BJ (cell line): ENCODE results near the gene TTC9. TPM values are rescaled to one million over a fixed set of nuclear protein-coding genes. Genes with fewer than 3 reads are reported as not detected.

ENCODE experiments used
- CTCF ChIA-PET: fragments of 350-600 bp; formaldehyde crosslinking; extraction: SDS; loops from one replicate; lab custom pipeline; 2021; ENCODE audit warnings: antibody characterized with exemption, inconsistent platforms; lab: Yijun Ruan, JAX
- POLR2A ChIA-PET: fragments of 300-600 bp; sonication (Branson Sonifier 250); formaldehyde crosslinking; extraction: SDS; loops from one replicate; lab custom pipeline; 2021; ENCODE audit warnings: antibody characterized with exemption; lab: Charles Lee
- DNase-seq: peaks from one replicate; pipeline ENCODE4 v3.0.0-alpha.2; 2011; ENCODE audit warnings: low read depth
- H3K27me3 ChIP-seq: 2 replicates; pipeline ENCODE4 v1.6.0; 2011; ENCODE audit warnings: low read length; ENCODE audit not compliant: control insufficient read depth, insufficient read depth
- H3K36me3 ChIP-seq: 2 replicates; pipeline ENCODE4 v1.5.1; 2011; ENCODE audit warnings: low read length; ENCODE audit not compliant: control insufficient read depth, insufficient read depth
- H3K4me3 ChIP-seq: 2 replicates; pipeline ENCODE4 v1.5.1; 2011; ENCODE audit warnings: low read depth, mild to moderate bottlenecking, control low read depth, low read length
- polyA plus RNA-seq: library from polyadenylated mRNA; depleted of rRNA; stranded (reverse); fragments of >200 nt; gene quantifications from 2 replicates; pipeline ENCODE4 v1.2.3, GENCODE V29; 2011
- TF ChIP-seq, protein P1 (sequence below): IDR thresholded peaks from 2 replicates; pipeline ENCODE4 v1.5.1; 2011; ENCODE audit warnings: low read depth, mild to moderate bottlenecking, control low read depth, inconsistent platforms, low read length, moderate library complexity; ENCODE audit not compliant: insufficient read depth

Gene TTC9
- polyA plus RNA-seq, 1 experiment = 0.32 TPM

DNA sequence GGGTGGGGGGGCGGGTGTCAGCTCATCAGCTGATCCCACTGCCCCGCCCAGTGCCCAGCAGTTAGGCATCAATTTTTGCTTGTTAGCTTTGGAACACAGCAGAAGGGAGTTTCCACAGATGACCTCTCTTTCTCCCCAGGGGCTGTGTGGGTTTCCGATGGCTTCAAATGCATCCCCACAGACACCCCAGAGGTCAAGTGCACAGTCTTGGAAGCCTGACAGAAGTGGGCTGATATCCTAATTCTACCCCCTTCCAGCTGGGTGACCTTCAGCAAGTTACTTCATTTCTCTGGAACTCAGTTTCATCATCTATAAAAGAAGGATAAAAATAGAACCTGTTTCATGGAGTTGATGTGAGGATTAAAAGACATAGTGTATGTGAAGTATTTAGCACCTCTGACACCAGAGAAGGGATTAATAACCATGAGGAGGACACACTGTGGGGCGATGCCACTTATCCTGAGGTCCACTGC is 22.0 kb downstream of the TTC9 start:
- no peaks in the 10 kb centered on the region; the same call in 1 of the 2 replicates for H3K27me3 ChIP-seq
- ChIA-PET CTCF (interaction anchor here (1.4 kb wide), 1 partner anchor 17 kb away, joined by 3 read pairs; no protein-coding TSS in a partner anchor), POLR2A (interaction anchor here (0.5 to 0.6 kb wide), 2 partner anchors 32 to 1025 kb away, joined by 3 to 4 read pairs; no protein-coding TSS in a partner anchor)
- H3K36me3 ChIP-seq = no peaks in the 10 kb centered on the region
- H3K4me3 ChIP-seq = no peak overlapping the region
- DNase-seq = peak; percentile 82
- TF ChIP-seq, protein P1, sequence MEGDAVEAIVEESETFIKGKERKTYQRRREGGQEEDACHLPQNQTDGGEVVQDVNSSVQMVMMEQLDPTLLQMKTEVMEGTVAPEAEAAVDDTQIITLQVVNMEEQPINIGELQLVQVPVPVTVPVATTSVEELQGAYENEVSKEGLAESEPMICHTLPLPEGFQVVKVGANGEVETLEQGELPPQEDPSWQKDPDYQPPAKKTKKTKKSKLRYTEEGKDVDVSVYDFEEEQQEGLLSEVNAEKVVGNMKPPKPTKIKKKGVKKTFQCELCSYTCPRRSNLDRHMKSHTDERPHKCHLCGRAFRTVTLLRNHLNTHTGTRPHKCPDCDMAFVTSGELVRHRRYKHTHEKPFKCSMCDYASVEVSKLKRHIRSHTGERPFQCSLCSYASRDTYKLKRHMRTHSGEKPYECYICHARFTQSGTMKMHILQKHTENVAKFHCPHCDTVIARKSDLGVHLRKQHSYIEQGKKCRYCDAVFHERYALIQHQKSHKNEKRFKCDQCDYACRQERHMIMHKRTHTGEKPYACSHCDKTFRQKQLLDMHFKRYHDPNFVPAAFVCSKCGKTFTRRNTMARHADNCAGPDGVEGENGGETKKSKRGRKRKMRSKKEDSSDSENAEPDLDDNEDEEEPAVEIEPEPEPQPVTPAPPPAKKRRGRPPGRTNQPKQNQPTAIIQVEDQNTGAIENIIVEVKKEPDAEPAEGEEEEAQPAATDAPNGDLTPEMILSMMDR = no peak

DNA sequence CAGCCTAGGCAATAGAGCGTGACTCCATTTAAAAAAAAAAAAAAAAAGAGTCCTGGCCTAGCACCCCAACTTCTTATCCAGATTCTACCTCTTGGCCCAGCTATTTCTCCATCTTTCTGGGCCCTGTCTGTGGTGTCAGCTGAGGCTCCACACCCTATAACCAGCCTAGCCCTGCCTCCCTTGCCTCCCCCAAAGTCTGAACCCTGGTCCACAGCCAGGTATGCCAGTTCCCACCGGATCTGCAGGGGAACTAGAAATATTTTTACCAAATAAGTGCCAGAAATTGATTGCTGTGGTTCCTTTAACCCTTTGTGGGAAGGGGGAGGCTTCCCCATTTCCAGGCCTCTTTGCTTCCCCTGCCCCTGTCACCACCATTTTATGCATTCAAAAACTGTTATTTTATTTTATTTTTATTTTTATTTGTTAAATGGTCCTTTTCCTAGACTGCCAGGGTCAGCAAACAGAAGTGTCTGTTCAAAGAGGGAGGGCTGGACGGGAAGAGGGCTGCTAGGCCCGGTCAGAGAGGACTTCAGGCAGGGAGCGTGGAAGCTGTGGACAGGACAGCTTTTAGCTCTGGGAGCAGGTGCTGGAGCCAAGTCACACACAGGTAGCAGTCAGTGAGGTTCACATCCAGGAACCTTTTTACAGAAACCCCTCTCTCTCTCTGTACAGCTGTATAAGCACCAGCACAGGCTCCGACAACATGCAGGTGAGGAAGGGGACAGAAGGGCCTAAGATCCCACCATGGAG is 23.2 kb downstream of the TTC9 start:
- CTCF ChIA-PET = interaction anchor here (0.7 kb wide), 1 partner anchor 52 kb away, joined by 3 read pairs; no protein-coding TSS in a partner anchor
- TF ChIP-seq, protein P1 = no peak
- Histone ChIP-seq H3K36me3 (no peaks in the 10 kb centered on the region), H3K27me3 (no peaks in the 10 kb centered on the region; the same call in 1 of the 2 replicates), H3K4me3 (no peak overlapping the region)
- POLR2A ChIA-PET = no interaction called here
- no peak for DNase-seq

DNA sequence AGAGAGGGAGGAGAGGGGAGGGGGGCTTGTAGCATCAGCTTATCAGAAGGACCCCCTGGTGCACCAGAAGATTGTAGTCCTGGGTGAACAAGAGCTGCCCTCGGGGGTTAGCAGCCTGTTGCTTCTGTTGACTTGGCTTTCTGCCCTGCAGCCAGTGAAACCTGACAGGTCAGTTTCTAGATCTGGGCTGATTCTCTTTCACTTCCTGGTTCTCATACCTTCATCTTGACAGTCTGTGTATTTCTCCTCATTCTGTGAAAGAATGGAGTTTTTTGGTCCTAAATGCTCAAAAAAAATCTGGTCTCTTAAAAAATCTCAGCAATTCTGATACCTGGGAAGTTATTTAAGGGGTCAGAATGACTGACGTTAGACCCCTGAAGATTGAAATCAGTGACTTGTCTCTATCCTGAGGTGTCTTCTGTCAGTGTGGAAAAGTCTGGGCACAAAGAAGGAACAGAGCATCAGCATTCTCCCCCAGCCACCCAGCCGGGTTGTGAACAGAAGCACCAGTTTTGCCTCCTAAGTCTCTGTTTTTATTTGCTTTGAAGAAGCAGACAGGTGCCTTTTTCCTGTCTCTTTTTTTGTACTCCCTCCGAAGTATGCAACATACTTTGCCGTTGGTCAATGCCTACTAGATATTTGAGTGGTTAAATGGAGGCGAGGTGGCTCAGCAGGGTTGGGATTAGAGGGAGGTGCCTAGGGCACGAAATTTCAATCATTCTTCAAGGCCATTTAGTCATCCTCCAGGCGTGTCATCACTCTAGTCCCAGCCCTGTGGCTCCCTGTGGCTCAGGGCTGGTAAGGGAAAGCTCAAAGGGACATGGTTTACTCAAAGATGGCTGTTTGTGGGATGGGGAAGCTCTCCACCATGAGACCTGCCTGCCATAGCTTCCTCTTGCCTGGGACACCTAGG is 24.0 kb downstream of the TTC9 start:
- DNase-seq = no peak
- TF ChIP-seq, protein P1 = no peak
- H3K4me3 ChIP-seq = no peak overlapping the region
- ChIA-PET CTCF (interaction anchor here (0.7 to 1.1 kb wide), 3 partner anchors 9 to 152 kb away, joined by 3 read pairs; no protein-coding TSS in a partner anchor), POLR2A (no interaction called here)
- no peaks in the 10 kb centered on the region; the same call in 1 of the 2 replicates for H3K27me3 ChIP-seq
- no peaks in the 10 kb centered on the region for H3K36me3 ChIP-seq

DNA sequence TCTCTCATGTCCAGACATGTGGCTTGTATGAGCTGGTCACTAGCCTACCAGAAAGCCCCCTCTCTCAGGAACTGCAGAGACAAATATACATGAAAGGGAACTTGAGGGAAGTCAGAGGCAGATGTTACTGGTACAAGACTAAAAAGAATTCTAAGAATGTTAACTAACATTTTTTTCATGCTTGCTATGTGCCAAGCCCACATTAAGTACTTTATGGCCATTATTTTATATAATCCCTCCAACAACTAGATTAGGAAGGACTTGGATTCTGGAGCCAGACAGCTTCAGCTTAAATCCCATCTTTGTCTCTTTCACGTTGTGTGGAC is 24.6 kb downstream of the TTC9 start:
- ChIA-PET CTCF (interaction anchor here (0.7 to 1.7 kb wide), 3 partner anchors 8 to 151 kb away, joined by 3 to 5 read pairs (median 3); no protein-coding TSS in a partner anchor), POLR2A (interaction anchor here (0.6 kb wide), 1 partner anchor 138 kb away, joined by 3 read pairs; no protein-coding TSS in a partner anchor)
- Histone ChIP-seq H3K27me3 (no peaks in the 10 kb centered on the region; the same call in 1 of the 2 replicates), H3K36me3 (no peaks in the 10 kb centered on the region), H3K4me3 (no peak overlapping the region)
- DNase-seq = no peak
- TF ChIP-seq, protein P1 = no peak
